ENCODE results near the gene METRNL. TPM values are rescaled to one million over a fixed set of nuclear protein-coding genes. Genes with fewer than 3 reads are reported as not detected.

Gene METRNL
- total RNA-seq, 1 experiment from 2014 or later: 29.0 TPM

- Mint-ChIP-seq H3K9me3 (ENCODE audit: low read depth, unreplicated experiment) (no peaks in the 10 kb centered on the region), H3K36me3 (ENCODE audit: insufficient read depth, unreplicated experiment) (peaks cover 41% of the 10 kb centered on the region), H3K27ac (ENCODE audit: unreplicated experiment) (no peak overlapping the region), H3K4me3 (ENCODE audit: low read depth, unreplicated experiment) (no peak overlapping the region), H3K4me1 (ENCODE audit: low read depth, unreplicated experiment) (peaks cover 37% of the 10 kb centered on the region), H3K27me3 (ENCODE audit: unreplicated experiment) (no peaks in the 10 kb centered on the region)
- no TSS peak for BruUV-seq (replicated peaks)
- no peak for DNase-seq
- no peak for TF ChIP-seq CTCF (IDR thresholded peaks at IDR 0.05; ENCODE audit: unreplicated experiment)
- CTCF ChIA-PET: no interaction called here
- intact Hi-C loops (cut with micrococcal nuclease; ENCODE audit: unreplicated experiment): no loop called here
Observed at GRCh38 chr17:83085103-83085502, 5.7 kb downstream of the METRNL start.

- Mint-ChIP-seq H3K27me3 (ENCODE audit: unreplicated experiment) (no peaks in the 10 kb centered on the region), H3K4me1 (ENCODE audit: low read depth, unreplicated experiment) (peaks cover 41% of the 10 kb centered on the region), H3K4me3 (ENCODE audit: low read depth, unreplicated experiment) (no peak overlapping the region), H3K36me3 (ENCODE audit: insufficient read depth, unreplicated experiment) (peaks cover 41% of the 10 kb centered on the region), H3K9me3 (ENCODE audit: low read depth, unreplicated experiment) (no peaks in the 10 kb centered on the region), H3K27ac (ENCODE audit: unreplicated experiment) (no peak overlapping the region)
- TF ChIP-seq CTCF (IDR thresholded peaks at IDR 0.05; ENCODE audit: unreplicated experiment): no peak
- CTCF ChIA-PET: no interaction called here
- BruUV-seq (replicated peaks): no TSS peak
- intact Hi-C loops (cut with micrococcal nuclease; ENCODE audit: unreplicated experiment): no loop called here
- DNase-seq: no peak
Observed at GRCh38 chr17:83085526-83086198, 6.3 kb downstream of the METRNL start.

- H3K27me3 Mint-ChIP-seq (ENCODE audit: unreplicated experiment): no peaks in the 10 kb centered on the region
- H3K27ac Mint-ChIP-seq (ENCODE audit: unreplicated experiment): no peak overlapping the region
- CTCF ChIA-PET: no interaction called here
- H3K4me1 Mint-ChIP-seq (ENCODE audit: low read depth, unreplicated experiment): peaks cover 46% of the 10 kb centered on the region
- no peaks in the 10 kb centered on the region for H3K9me3 Mint-ChIP-seq (ENCODE audit: low read depth, unreplicated experiment)
- intact Hi-C loops (cut with micrococcal nuclease; ENCODE audit: unreplicated experiment): no loop called here
- DNase-seq: no peak
- H3K36me3 Mint-ChIP-seq (ENCODE audit: insufficient read depth, unreplicated experiment): peaks cover 42% of the 10 kb centered on the region
- TF ChIP-seq CTCF (IDR thresholded peaks at IDR 0.05; ENCODE audit: unreplicated experiment): no peak
- BruUV-seq (replicated peaks): no TSS peak
- no peak overlapping the region for H3K4me3 Mint-ChIP-seq (ENCODE audit: low read depth, unreplicated experiment)
Observed at GRCh38 chr17:83086199-83086880, 6.9 kb downstream of the METRNL start.

- BruUV-seq (replicated peaks): no TSS peak
- Mint-ChIP-seq H3K4me1 (ENCODE audit: low read depth, unreplicated experiment) (peaks cover 51% of the 10 kb centered on the region), H3K9me3 (ENCODE audit: low read depth, unreplicated experiment) (no peaks in the 10 kb centered on the region), H3K36me3 (ENCODE audit: insufficient read depth, unreplicated experiment) (peaks cover 42% of the 10 kb centered on the region), H3K27me3 (ENCODE audit: unreplicated experiment) (no peaks in the 10 kb centered on the region), H3K27ac (ENCODE audit: unreplicated experiment) (no peak overlapping the region), H3K4me3 (ENCODE audit: low read depth, unreplicated experiment) (no peak overlapping the region)
- intact Hi-C loops (cut with micrococcal nuclease; ENCODE audit: unreplicated experiment): no loop called here
- TF ChIP-seq CTCF (IDR thresholded peaks at IDR 0.05; ENCODE audit: unreplicated experiment): no peak
- DNase-seq: no peak
- CTCF ChIA-PET: no interaction called here
Observed at GRCh38 chr17:83086907-83087787, 7.7 kb downstream of the METRNL start.

All from Calu3 (cell line).